Measurements from ENCODE around the gene IL10RB. TPM values are rescaled to one million over a fixed set of nuclear protein-coding genes. Genes with fewer than 3 reads are reported as not detected.
"Not testable (repeated sequence)": the region's sequence is repeated elsewhere in the genome, so short reads cannot be mapped to it uniquely, and the experiment has no call there.

IL10RB gene
- total RNA-seq: 17.4 to 23.5 TPM (median 19.0 TPM) in 3 replicates
- long read RNA-seq, transcript IL10RB-201 (7 exons, 1,963 nt): major isoform, 25 of 27 reads
- long read RNA-seq, partial matches to known transcripts: 1 of 27 reads
- long read RNA-seq, other reads (novel, unspliced or antisense): 1 of 27 reads

- Mint-ChIP-seq H3K36me3 (ENCODE audit: low read depth) (peaks cover 16% of the 10 kb centered on the region), H3K4me3 (ENCODE audit: unreplicated experiment) (peak within 1 kb of the TSS; percentile 87), H3K9me3 (ENCODE audit: low read depth) (no peaks in the 10 kb centered on the region), H3K4me1 (ENCODE audit: low read depth) (peaks cover 27% of the 10 kb centered on the region), H3K27me3 (ENCODE audit: low read depth) (no peaks in the 10 kb centered on the region), H3K27ac (ENCODE audit: unreplicated experiment) (peak within 1 kb of the TSS; percentile 69)
- DNase-seq (ENCODE audit: low spot score): no peak
- peak; percentile 23 for TF ChIP-seq CTCF (IDR thresholded peaks at IDR 0.05)
Measured at GRCh38 chr21:33266050-33266788, at the start of gene IL10RB. Gene IL10RB (plus strand): TSS chr21:33266367. CDS start chr21:33266466, 99 bp downstream.

- TF ChIP-seq CTCF (IDR thresholded peaks at IDR 0.05): no peak
- no peaks in the 10 kb centered on the region for H3K9me3 Mint-ChIP-seq (ENCODE audit: low read depth)
- peaks cover 4% of the 10 kb centered on the region for H3K4me1 Mint-ChIP-seq (ENCODE audit: low read depth)
- H3K27ac Mint-ChIP-seq (ENCODE audit: unreplicated experiment): no peak overlapping the region
- no peak overlapping the region for H3K4me3 Mint-ChIP-seq (ENCODE audit: unreplicated experiment)
- no peaks in the 10 kb centered on the region for H3K27me3 Mint-ChIP-seq (ENCODE audit: low read depth)
- DNase-seq (ENCODE audit: low spot score): no peak
- no peaks in the 10 kb centered on the region for H3K36me3 Mint-ChIP-seq (ENCODE audit: low read depth)
Measured at GRCh38 chr21:33217138-33217520, 49.0 kb upstream of the IL10RB start.

- H3K4me1 Mint-ChIP-seq (ENCODE audit: low read depth): no peaks in the 10 kb centered on the region
- H3K4me3 Mint-ChIP-seq (ENCODE audit: unreplicated experiment): no peak overlapping the region
- H3K36me3 Mint-ChIP-seq (ENCODE audit: low read depth): no peaks in the 10 kb centered on the region
- TF ChIP-seq CTCF (IDR thresholded peaks at IDR 0.05): no peak
- peaks cover 4% of the 10 kb centered on the region for H3K9me3 Mint-ChIP-seq (ENCODE audit: low read depth)
- no peak overlapping the region for H3K27ac Mint-ChIP-seq (ENCODE audit: unreplicated experiment)
- no peak for DNase-seq (ENCODE audit: low spot score)
- no peaks in the 10 kb centered on the region for H3K27me3 Mint-ChIP-seq (ENCODE audit: low read depth)
Measured at GRCh38 chr21:33219300-33219699, 46.9 kb upstream of the IL10RB start.

GRCh38 chr21:33219954-33220353, 46.2 kb upstream of the IL10RB start:
- Mint-ChIP-seq H3K9me3 (ENCODE audit: low read depth) (peaks cover 4% of the 10 kb centered on the region), H3K4me3 (ENCODE audit: unreplicated experiment) (no peak overlapping the region), H3K27me3 (ENCODE audit: low read depth) (no peaks in the 10 kb centered on the region), H3K4me1 (ENCODE audit: low read depth) (no peaks in the 10 kb centered on the region), H3K27ac (ENCODE audit: unreplicated experiment) (no peak overlapping the region), H3K36me3 (ENCODE audit: low read depth) (no peaks in the 10 kb centered on the region)
- no peak for DNase-seq (ENCODE audit: low spot score)
- TF ChIP-seq CTCF (IDR thresholded peaks at IDR 0.05): no peak

- not testable (repeated sequence) for DNase-seq (ENCODE audit: low spot score); H3K36me3 Mint-ChIP-seq (ENCODE audit: low read depth); H3K27me3 Mint-ChIP-seq (ENCODE audit: low read depth); H3K9me3 Mint-ChIP-seq (ENCODE audit: low read depth); H3K4me3 Mint-ChIP-seq (ENCODE audit: unreplicated experiment); H3K27ac Mint-ChIP-seq (ENCODE audit: unreplicated experiment)
- peaks cover 26% of the 10 kb centered on the region for H3K4me1 Mint-ChIP-seq (ENCODE audit: low read depth)
Measured at GRCh38 chr21:33225376-33225775, 40.8 kb upstream of the IL10RB start.

- H3K36me3 Mint-ChIP-seq (ENCODE audit: low read depth): no peaks in the 10 kb centered on the region
Measured at GRCh38 chr21:33228455-33228854, 37.7 kb upstream of the IL10RB start.

More at GRCh38 chr21:33228455-33228854, 37.7 kb upstream of the IL10RB start:
- H3K4me1 Mint-ChIP-seq (ENCODE audit: low read depth): peaks cover 45% of the 10 kb centered on the region
- TF ChIP-seq CTCF (IDR thresholded peaks at IDR 0.05): no peak
- H3K27me3 Mint-ChIP-seq (ENCODE audit: low read depth): no peaks in the 10 kb centered on the region
- no peaks in the 10 kb centered on the region for H3K9me3 Mint-ChIP-seq (ENCODE audit: low read depth)
- H3K27ac Mint-ChIP-seq (ENCODE audit: unreplicated experiment): no peak overlapping the region
- no peak for DNase-seq (ENCODE audit: low spot score)
- no peak overlapping the region for H3K4me3 Mint-ChIP-seq (ENCODE audit: unreplicated experiment)
